SK-N-SH treated with all-trans-retinoic acid at 6 μM for 48 hours (cell line): ENCODE measurements around the gene ITIH5.

ENCODE experiments used
- CSDC2 ChIP-seq: fragments of 250-450 bp; sonication (Bioruptor Pico); IDR thresholded peaks from 2 replicates; pipeline ENCODE4 v1.5.0; 2020; ENCODE audit warnings: mild to moderate bottlenecking, moderate library complexity
- GLIS3 ChIP-seq: fragments of 250-450 bp; sonication (Bioruptor Pico); IDR thresholded peaks from 2 replicates; pipeline ENCODE4 v1.5.0; 2020; ENCODE audit warnings: mild to moderate bottlenecking, moderate library complexity
- PPARA ChIP-seq: fragments of 250-450 bp; sonication (Bioruptor Pico); IDR thresholded peaks from 2 replicates; pipeline ENCODE4 v1.5.0; 2020; ENCODE audit warnings: mild to moderate bottlenecking, borderline replicate concordance
- SNAI2 ChIP-seq: fragments of 250-450 bp; sonication (Bioruptor Pico); IDR thresholded peaks from 2 replicates; pipeline ENCODE4 v1.5.0; 2020; ENCODE audit warnings: mild to moderate bottlenecking, moderate library complexity
- TF ChIP-seq, protein P1 (sequence below): fragments of 250-450 bp; sonication (Bioruptor Pico); IDR thresholded peaks from 2 replicates; pipeline ENCODE4 v1.5.1; 2020; ENCODE audit warnings: low read depth, mild to moderate bottlenecking, moderate library complexity

DNA sequence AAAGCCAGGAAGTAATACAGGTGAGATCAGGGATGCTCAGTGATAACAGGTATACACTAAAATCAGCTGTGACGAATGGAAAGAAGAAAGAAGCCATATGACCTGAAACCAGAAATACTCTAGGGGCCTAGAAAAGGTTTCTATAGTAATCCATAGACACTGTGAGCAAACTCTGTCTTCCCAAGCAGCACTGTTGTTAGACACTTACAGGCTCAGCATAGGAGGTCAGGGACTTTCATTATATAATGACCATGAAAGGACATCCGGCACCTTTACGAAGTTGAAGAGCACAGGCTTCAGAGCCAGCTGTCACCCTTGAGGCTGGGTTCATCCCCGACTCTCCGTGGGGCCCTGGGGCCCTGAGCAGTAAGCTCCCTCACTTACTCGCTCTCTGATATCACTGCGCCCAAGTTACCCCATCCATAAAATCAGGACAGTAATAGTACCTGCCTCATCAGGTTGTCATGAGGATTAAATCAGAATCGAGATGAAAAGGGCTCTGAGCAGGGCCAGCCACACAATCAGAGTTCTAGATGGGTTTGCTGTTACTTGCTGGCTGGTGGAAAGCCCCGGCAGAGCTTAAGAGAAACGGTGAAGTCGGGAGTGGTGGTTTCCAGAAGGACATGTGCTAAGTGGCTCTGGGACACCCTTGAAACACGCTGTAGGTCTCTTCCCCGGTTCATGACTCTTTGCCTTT lies 79.5 kb downstream of the ITIH5 start:
- no peak for TF ChIP-seq CSDC2 (CRISPR knock-in tag)
- TF ChIP-seq SNAI2 (CRISPR knock-in tag): no peak
- no peak for TF ChIP-seq GLIS3 (CRISPR knock-in tag)
- TF ChIP-seq, protein P1, sequence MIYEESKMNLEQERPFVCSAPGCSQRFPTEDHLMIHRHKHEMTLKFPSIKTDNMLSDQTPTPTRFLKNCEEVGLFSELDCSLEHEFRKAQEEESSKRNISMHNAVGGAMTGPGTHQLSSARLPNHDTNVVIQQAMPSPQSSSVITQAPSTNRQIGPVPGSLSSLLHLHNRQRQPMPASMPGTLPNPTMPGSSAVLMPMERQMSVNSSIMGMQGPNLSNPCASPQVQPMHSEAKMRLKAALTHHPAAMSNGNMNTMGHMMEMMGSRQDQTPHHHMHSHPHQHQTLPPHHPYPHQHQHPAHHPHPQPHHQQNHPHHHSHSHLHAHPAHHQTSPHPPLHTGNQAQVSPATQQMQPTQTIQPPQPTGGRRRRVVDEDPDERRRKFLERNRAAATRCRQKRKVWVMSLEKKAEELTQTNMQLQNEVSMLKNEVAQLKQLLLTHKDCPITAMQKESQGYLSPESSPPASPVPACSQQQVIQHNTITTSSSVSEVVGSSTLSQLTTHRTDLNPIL: no peak
- no peak for TF ChIP-seq PPARA (CRISPR knock-in tag)
